GM12872 (cell line): ENCODE data around the gene PCSK6.

Source experiments
- CTCF ChIP-seq: IDR thresholded peaks from 3 replicates; pipeline ENCODE4 v1.5.1; 2011; ENCODE audit warnings: low read depth, mild to moderate bottlenecking, low read length, moderate library complexity; ENCODE audit not compliant: insufficient read depth

PCSK6 gene

GRCh38 chr15:101327147-101327740 is 162.3 kb downstream of the PCSK6 start:
- TF ChIP-seq CTCF = no peak

GRCh38 chr15:101326462-101327146 is 162.9 kb downstream of the PCSK6 start:
- TF ChIP-seq CTCF = no peak

GRCh38 chr15:101326026-101326315 is 163.5 kb downstream of the PCSK6 start:
- TF ChIP-seq CTCF = no peak

GRCh38 chr15:101325263-101326025 is 164.1 kb downstream of the PCSK6 start:
- TF ChIP-seq CTCF = no peak

- TF ChIP-seq CTCF = no peak
These were observed 164.9 kb downstream of the PCSK6 start for GRCh38 chr15:101324524-101325177.

- TF ChIP-seq CTCF = no peak
These were observed 165.5 kb downstream of the PCSK6 start for GRCh38 chr15:101323793-101324523.
